NCI-H2107 (cell line): ENCODE results near the gene SUN1.

Experiments
- DNase-seq: peaks from one replicate; lab custom pipeline; 2025; lab: John Stamatoyannopoulos, UW

SUN1 gene

GRCh38 chr7:879093-879492 lies 46.8 kb downstream of the SUN1 start:
- no peak for DNase-seq

GRCh38 chr7:879706-880105 lies 47.4 kb downstream of the SUN1 start:
- no peak for DNase-seq

- DNase-seq: no peak
Observed at GRCh38 chr7:880450-880849, 48.2 kb downstream of the SUN1 start.

GRCh38 chr7:881441-882234 lies 49.4 kb downstream of the SUN1 start:
- DNase-seq: no peak

- DNase-seq: no peak
Observed at GRCh38 chr7:882336-883035, 50.2 kb downstream of the SUN1 start.

GRCh38 chr7:883055-884021 lies 51.1 kb downstream of the SUN1 start:
- DNase-seq: no peak

GRCh38 chr7:884191-885003 lies 52.1 kb downstream of the SUN1 start:
- DNase-seq: no peak

GRCh38 chr7:885261-885892 lies 53.1 kb downstream of the SUN1 start:
- no peak for DNase-seq

- DNase-seq: no peak
Observed at GRCh38 chr7:885893-886625, 53.8 kb downstream of the SUN1 start.

GRCh38 chr7:886626-887487 lies 54.6 kb downstream of the SUN1 start:
- DNase-seq: no peak

- DNase-seq: no peak
Observed at GRCh38 chr7:887488-887820, 55.2 kb downstream of the SUN1 start.

- no peak for DNase-seq
Observed at GRCh38 chr7:888081-889024, 56.1 kb downstream of the SUN1 start.

GRCh38 chr7:889025-889390 lies 56.7 kb downstream of the SUN1 start:
- DNase-seq: no peak

- DNase-seq: no peak
Observed at GRCh38 chr7:889391-889790, 57.1 kb downstream of the SUN1 start.

GRCh38 chr7:890868-891267 lies 58.6 kb downstream of the SUN1 start:
- no peak for DNase-seq

- DNase-seq: no peak
Observed at GRCh38 chr7:891291-891690, 59.0 kb downstream of the SUN1 start.

- DNase-seq: no peak
Observed at GRCh38 chr7:891805-892204, 59.5 kb downstream of the SUN1 start.
